Measurements from ENCODE around the gene SLC13A4.

Gene SLC13A4

GRCh38 chr7:135718219-135718618 is 9.8 kb downstream of the SLC13A4 start:
- DNase-seq (no peak), ATAC-seq (replicated peaks) (no peak)
- no peaks in the 10 kb centered on the region for H3K9me3 Mint-ChIP-seq
- H3K4me3 Mint-ChIP-seq: no peak overlapping the region
- H3K36me3 Mint-ChIP-seq: no peaks in the 10 kb centered on the region
- H3K27ac Mint-ChIP-seq: no peak overlapping the region
- no peaks in the 10 kb centered on the region for H3K4me1 Mint-ChIP-seq
- peaks cover 12 to 16% of the 10 kb centered on the region in 2 donors for H3K27me3 Mint-ChIP-seq

GRCh38 chr7:135717693-135718092 is 10.3 kb downstream of the SLC13A4 start:
- H3K27me3 Mint-ChIP-seq: peaks cover 12 to 16% of the 10 kb centered on the region in 2 donors
- no peaks in the 10 kb centered on the region for H3K36me3 Mint-ChIP-seq
- no peak for ATAC-seq (replicated peaks)
- H3K4me1 Mint-ChIP-seq: no peaks in the 10 kb centered on the region
- H3K9me3 Mint-ChIP-seq: no peaks in the 10 kb centered on the region
- no peak for DNase-seq
- no peak overlapping the region for H3K4me3 Mint-ChIP-seq
- H3K27ac Mint-ChIP-seq: no peak overlapping the region

GRCh38 chr7:135716677-135717238 is 11.2 kb downstream of the SLC13A4 start:
- Mint-ChIP-seq H3K27ac (no peak overlapping the region), H3K36me3 (no peaks in the 10 kb centered on the region), H3K27me3 (peaks cover 12 to 16% of the 10 kb centered on the region in 2 donors), H3K4me1 (no peaks in the 10 kb centered on the region), H3K4me3 (no peak overlapping the region), H3K9me3 (no peaks in the 10 kb centered on the region)
- DNase-seq (no peak), ATAC-seq (replicated peaks) (no peak)

- Mint-ChIP-seq H3K27me3 (peaks cover 2 to 7% of the 10 kb centered on the region in 2 donors), H3K4me3 (no peak overlapping the region), H3K4me1 (no peaks in the 10 kb centered on the region), H3K27ac (no peak overlapping the region), H3K36me3 (no peaks in the 10 kb centered on the region), H3K9me3 (no peaks in the 10 kb centered on the region)
- ATAC-seq (replicated peaks) (no peak), DNase-seq (no peak)
Observed at GRCh38 chr7:135715673-135716072, 12.3 kb downstream of the SLC13A4 start.

- ATAC-seq (replicated peaks): no peak
- Mint-ChIP-seq H3K36me3 (no peaks in the 10 kb centered on the region), H3K9me3 (no peaks in the 10 kb centered on the region), H3K4me3 (no peak overlapping the region), H3K4me1 (no peaks in the 10 kb centered on the region), H3K27me3 (peaks cover 0 to 7% of the 10 kb centered on the region in 2 donors), H3K27ac (no peak overlapping the region)
- DNase-seq: no peak
Observed at GRCh38 chr7:135715055-135715522, 12.9 kb downstream of the SLC13A4 start.

DNA sequence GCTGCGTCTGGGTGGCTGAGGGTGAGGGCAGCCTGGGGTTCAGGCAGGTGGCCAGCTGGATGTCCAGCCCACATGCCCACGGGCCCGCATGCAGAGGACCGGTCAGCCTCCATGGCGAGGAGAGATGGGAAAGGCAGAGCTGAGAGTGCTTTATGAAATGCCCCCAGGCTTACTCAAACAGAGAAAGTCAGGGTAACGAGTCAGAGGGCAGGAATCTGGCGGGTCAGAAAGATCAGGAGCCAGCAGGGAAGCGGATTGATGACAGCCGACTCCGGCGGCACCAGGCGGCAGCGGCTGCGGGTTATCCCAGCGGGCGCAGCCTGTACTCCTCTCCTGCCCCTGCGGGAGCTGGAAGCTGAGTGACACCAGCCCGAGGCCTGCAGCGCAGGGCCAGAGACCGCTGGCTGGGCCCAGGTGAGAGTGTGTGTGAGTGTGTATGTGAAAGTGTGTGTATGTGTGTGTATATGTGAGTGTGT is 13.4 kb downstream of the SLC13A4 start:
- no peak overlapping the region for H3K27ac Mint-ChIP-seq
- no peak for DNase-seq
- no peak overlapping the region for H3K4me3 Mint-ChIP-seq
- H3K27me3 Mint-ChIP-seq: peaks cover 0 to 7% of the 10 kb centered on the region in 2 donors
- H3K36me3 Mint-ChIP-seq: no peaks in the 10 kb centered on the region
- no peaks in the 10 kb centered on the region for H3K4me1 Mint-ChIP-seq
- no peak for ATAC-seq (replicated peaks)
- H3K9me3 Mint-ChIP-seq: no peaks in the 10 kb centered on the region

- H3K27me3 Mint-ChIP-seq: peaks cover 0 to 7% of the 10 kb centered on the region in 2 donors
- H3K4me1 Mint-ChIP-seq: no peaks in the 10 kb centered on the region
- no peak for ATAC-seq (replicated peaks)
- no peak overlapping the region for H3K4me3 Mint-ChIP-seq
- H3K27ac Mint-ChIP-seq: no peak overlapping the region
- H3K36me3 Mint-ChIP-seq: no peaks in the 10 kb centered on the region
- no peaks in the 10 kb centered on the region for H3K9me3 Mint-ChIP-seq
- DNase-seq: no peak
Observed at GRCh38 chr7:135713836-135714470, 14.0 kb downstream of the SLC13A4 start.

DNA sequence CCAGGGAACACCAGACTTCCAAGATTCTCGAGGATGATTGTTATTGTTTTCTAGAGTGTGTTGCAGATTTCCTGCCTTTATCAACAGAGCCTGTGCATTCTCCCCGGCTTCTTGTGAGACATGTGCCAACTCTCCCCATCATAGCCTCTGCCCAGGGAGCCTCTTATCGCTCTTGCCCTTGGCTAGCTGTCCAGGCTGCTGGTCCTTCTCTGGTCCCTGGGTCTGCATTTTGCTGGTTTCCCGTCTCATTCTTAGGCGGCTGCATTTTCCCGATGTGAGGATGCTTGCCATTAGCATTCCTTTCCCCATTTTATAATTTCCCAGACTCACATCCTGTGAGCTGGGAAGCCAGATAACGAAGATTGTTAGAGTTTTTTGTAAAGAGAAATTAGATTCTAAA is 15.2 kb downstream of the SLC13A4 start:
- ATAC-seq (replicated peaks): no peak

GRCh38 chr7:135712182-135712782 is 15.7 kb downstream of the SLC13A4 start:
- ATAC-seq (replicated peaks): no peak
- DNase-seq: no peak
- no peaks in the 10 kb centered on the region for H3K4me1 Mint-ChIP-seq
- no peak overlapping the region for H3K27ac Mint-ChIP-seq
- no peak overlapping the region for H3K4me3 Mint-ChIP-seq
- H3K36me3 Mint-ChIP-seq: no peaks in the 10 kb centered on the region
- no peaks in the 10 kb centered on the region for H3K27me3 Mint-ChIP-seq
- H3K9me3 Mint-ChIP-seq: no peaks in the 10 kb centered on the region

More for the DNA sequence above, 15.2 kb downstream of the SLC13A4 start:
- Mint-ChIP-seq H3K27ac (no peak overlapping the region), H3K9me3 (no peaks in the 10 kb centered on the region), H3K36me3 (no peaks in the 10 kb centered on the region), H3K27me3 (no peaks in the 10 kb centered on the region), H3K4me1 (no peaks in the 10 kb centered on the region), H3K4me3 (no peak overlapping the region)
- DNase-seq: no peak

DNA sequence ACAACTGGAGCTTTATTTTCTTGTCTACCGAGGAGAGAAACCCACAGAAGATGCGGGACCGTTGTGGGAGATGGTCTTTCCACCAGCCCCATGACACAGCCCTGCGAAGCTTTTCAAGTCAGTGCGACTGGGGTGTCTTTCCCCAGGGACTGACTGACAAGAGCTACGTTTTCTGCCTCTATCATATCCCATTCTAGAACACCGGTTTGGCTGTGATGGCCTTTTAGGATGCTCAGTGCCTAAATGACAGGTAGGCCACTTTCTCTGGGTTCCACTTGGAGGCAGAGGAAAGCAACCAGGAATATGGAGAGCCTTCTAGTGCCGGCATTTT is 16.9 kb downstream of the SLC13A4 start:
- H3K4me3 Mint-ChIP-seq: no peak overlapping the region
- ATAC-seq (replicated peaks): no peak
- H3K27ac Mint-ChIP-seq: no peak overlapping the region
- no peaks in the 10 kb centered on the region for H3K27me3 Mint-ChIP-seq
- H3K4me1 Mint-ChIP-seq: no peaks in the 10 kb centered on the region
- H3K9me3 Mint-ChIP-seq: no peaks in the 10 kb centered on the region
- no peaks in the 10 kb centered on the region for H3K36me3 Mint-ChIP-seq
- no peak for DNase-seq

- Mint-ChIP-seq H3K27me3 (no peaks in the 10 kb centered on the region), H3K4me1 (no peaks in the 10 kb centered on the region), H3K4me3 (no peak overlapping the region), H3K36me3 (peaks cover 0 to 3% of the 10 kb centered on the region in 2 donors), H3K9me3 (no peaks in the 10 kb centered on the region), H3K27ac (no peak overlapping the region)
- ATAC-seq (replicated peaks) (no peak), DNase-seq (no peak)
Observed at GRCh38 chr7:135710417-135711138, 17.4 kb downstream of the SLC13A4 start.

DNA sequence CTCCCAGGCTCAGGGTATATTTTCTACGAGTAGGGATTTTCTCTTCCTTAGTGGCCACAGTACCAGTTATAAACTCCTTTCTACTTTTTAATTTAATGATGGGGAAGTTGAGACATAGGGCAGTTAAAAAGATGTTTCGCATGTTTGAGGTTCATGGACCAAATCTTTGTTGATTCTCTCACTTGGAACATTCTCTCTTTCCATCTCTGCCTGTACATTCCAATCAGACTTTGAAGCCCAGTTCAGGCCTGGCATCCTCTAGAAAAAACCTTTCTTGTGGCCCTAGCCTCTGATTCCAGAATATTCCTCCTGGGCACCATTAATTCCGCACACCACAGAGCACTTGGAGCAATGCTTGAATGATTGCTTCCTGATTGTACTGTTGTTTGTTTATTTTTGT is 18.5 kb downstream of the SLC13A4 start:
- Mint-ChIP-seq H3K27ac (no peak overlapping the region), H3K4me1 (no peaks in the 10 kb centered on the region), H3K4me3 (no peak overlapping the region), H3K9me3 (no peaks in the 10 kb centered on the region), H3K36me3 (peaks cover 0 to 4% of the 10 kb centered on the region in 2 donors), H3K27me3 (no peaks in the 10 kb centered on the region)
- ATAC-seq (replicated peaks): no peak
- no peak for DNase-seq

GRCh38 chr7:135708041-135708440 is 19.9 kb downstream of the SLC13A4 start:
- H3K27ac Mint-ChIP-seq: no peak overlapping the region
- no peaks in the 10 kb centered on the region for H3K9me3 Mint-ChIP-seq
- peaks cover 0 to 5% of the 10 kb centered on the region in 2 donors for H3K36me3 Mint-ChIP-seq
- DNase-seq (no peak), ATAC-seq (replicated peaks) (no peak)
- H3K4me3 Mint-ChIP-seq: no peak overlapping the region
- H3K4me1 Mint-ChIP-seq: peaks cover 0 to 2% of the 10 kb centered on the region in 2 donors
- H3K27me3 Mint-ChIP-seq: no peaks in the 10 kb centered on the region

- ATAC-seq (replicated peaks) (no peak), DNase-seq (no peak)
- Mint-ChIP-seq H3K9me3 (no peaks in the 10 kb centered on the region), H3K36me3 (peaks cover 0 to 7% of the 10 kb centered on the region in 2 donors), H3K27me3 (no peaks in the 10 kb centered on the region), H3K27ac (no peak overlapping the region), H3K4me1 (peaks cover 0 to 2% of the 10 kb centered on the region in 2 donors), H3K4me3 (no peak overlapping the region)
Observed at GRCh38 chr7:135707570-135707966, 20.4 kb downstream of the SLC13A4 start.
